Body of pancreas (tissue), 4 donors: ENCODE measurements around the gene ATG7. TPM values are rescaled to one million over a fixed set of nuclear protein-coding genes. Genes with fewer than 3 reads are reported as not detected.

Experiments
- ATAC-seq: fragments of 150-250 bp; one replicate; pipeline ENCODE4 v1.9.1; 2016
- DNase-seq, 4 donors: peaks; one replicate each; pipeline ENCODE4 v3.0.0-alpha.2; 2019
- H3K27ac ChIP-seq, 4 donors: fragments of 200-600 bp; sonication (generic); 1 replicate in 3 of 4; 2 replicates in 1 of 4; pipeline versions ENCODE4 v1.5.1 to v1.6.1; 2016 to 2019; ENCODE audit warnings: mild to moderate bottlenecking in 1 of 4, mixed read lengths in 1 of 4, moderate library complexity in 1 of 4
- H3K27me3 ChIP-seq, 2 donors: fragments of 200-600 bp; sonication (generic); one replicate each; pipeline ENCODE4 v1.6.0; 2016; ENCODE audit warnings: mild to moderate bottlenecking in 1 of 2
- H3K36me3 ChIP-seq, 2 donors: fragments of 200-600 bp; sonication (generic); replicated peaks in 1 of 2; 2 replicates each; pipeline ENCODE4 v1.5.1; 2016; ENCODE audit warnings: low read depth in 2 of 2; ENCODE audit not compliant: insufficient read depth in 1 of 2
- H3K4me1 ChIP-seq: fragments of 200-600 bp; sonication (generic); one replicate; pipeline ENCODE4 v1.6.0; 2016
- H3K4me3 ChIP-seq, 2 donors: fragments of 200-600 bp; sonication (generic); 1 replicate in 1 of 2; 2 replicates in 1 of 2; pipeline ENCODE4 v1.5.1; 2016 to 2019
- H3K9me3 ChIP-seq, 3 donors: fragments of 200-600 bp; sonication (generic); 1 replicate in 2 of 3; 2 replicates in 1 of 3; pipeline ENCODE4 v1.5.1; 2016
- POLR2A ChIP-seq, 3 donors: fragments of 450-650 bp; IDR thresholded peaks; one replicate each; pipeline ENCODE4 v1.6.1; 2016; ENCODE audit warnings: antibody characterized with exemption in 3 of 3, mild to moderate bottlenecking in 2 of 3
- WGBS, 2 donors: methylation state at CpG; one replicate each; pipeline ENCODE4 v1.1.5; 2017; 5-methylcytosine and 5-hydroxymethylcytosine counted together
- intact Hi-C: fragments of 100-400 bp; cut with DNase I; formaldehyde crosslinking; loops from one replicate; pipeline ENCODE4 v1.15.1; 2023
- total RNA-seq, 2 donors: library from RNA; depleted of rRNA; stranded (reverse); fragments of >200 nt; gene quantifications; one replicate each; pipeline ENCODE4 v1.1.0, GENCODE V29; 2016
- TF ChIP-seq, protein P1 (sequence below), 7 experiments: fragments of 450-650 bp in 4 of 7; fragments of 200-600 bp in 3 of 7; sonication (generic) in 3 of 7; IDR thresholded peaks; one replicate each; pipeline ENCODE4 v1.5.1; 2016 to 2019; ENCODE audit warnings: antibody characterized with exemption in 7 of 7

The ATG7 gene
- total RNA-seq, 2 donors from 2014 or later, result 40.5 to 43.6 TPM

DNA sequence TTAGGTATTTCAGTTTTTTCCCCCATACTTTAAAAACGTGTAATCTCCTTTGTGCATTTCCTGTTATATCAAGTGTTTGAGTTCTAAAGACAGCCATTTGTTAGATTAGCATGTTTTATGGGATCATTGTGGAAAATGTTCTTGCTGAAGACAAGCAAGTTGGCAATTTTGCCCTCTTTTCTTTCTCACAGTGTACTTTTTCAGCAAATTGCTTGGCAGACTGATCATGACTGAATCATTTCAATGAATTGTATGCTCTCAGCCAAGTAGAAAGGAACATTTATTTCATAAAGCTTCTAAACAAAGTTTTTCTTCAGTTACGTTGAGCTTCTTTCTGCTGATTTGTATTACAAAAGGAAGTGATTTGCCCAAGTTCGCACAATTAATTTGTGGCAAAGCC, 51.6 kb downstream of the ATG7 start:
- intact Hi-C loops, result no loop called here
- Histone ChIP-seq H3K27me3 (no peaks in the 10 kb centered on the region), H3K9me3 (no peaks in the 10 kb centered on the region), H3K4me3 (no peak overlapping the region), H3K36me3 (peaks cover 0 to 3% of the 10 kb centered on the region in 2 donors), H3K27ac (no peak overlapping the region), H3K4me1 (no peaks in the 10 kb centered on the region)
- ATAC-seq, result no peak
- 77 to 83% methylated on average over 3 of the region's 3 CpGs for WGBS, 2 donors
- TF ChIP-seq, protein P1, sequence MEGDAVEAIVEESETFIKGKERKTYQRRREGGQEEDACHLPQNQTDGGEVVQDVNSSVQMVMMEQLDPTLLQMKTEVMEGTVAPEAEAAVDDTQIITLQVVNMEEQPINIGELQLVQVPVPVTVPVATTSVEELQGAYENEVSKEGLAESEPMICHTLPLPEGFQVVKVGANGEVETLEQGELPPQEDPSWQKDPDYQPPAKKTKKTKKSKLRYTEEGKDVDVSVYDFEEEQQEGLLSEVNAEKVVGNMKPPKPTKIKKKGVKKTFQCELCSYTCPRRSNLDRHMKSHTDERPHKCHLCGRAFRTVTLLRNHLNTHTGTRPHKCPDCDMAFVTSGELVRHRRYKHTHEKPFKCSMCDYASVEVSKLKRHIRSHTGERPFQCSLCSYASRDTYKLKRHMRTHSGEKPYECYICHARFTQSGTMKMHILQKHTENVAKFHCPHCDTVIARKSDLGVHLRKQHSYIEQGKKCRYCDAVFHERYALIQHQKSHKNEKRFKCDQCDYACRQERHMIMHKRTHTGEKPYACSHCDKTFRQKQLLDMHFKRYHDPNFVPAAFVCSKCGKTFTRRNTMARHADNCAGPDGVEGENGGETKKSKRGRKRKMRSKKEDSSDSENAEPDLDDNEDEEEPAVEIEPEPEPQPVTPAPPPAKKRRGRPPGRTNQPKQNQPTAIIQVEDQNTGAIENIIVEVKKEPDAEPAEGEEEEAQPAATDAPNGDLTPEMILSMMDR (IDR thresholded peaks at IDR 0.05), result no peak
- TF ChIP-seq POLR2A (IDR thresholded peaks at IDR 0.05), result no peak
- no peak for DNase-seq

DNA sequence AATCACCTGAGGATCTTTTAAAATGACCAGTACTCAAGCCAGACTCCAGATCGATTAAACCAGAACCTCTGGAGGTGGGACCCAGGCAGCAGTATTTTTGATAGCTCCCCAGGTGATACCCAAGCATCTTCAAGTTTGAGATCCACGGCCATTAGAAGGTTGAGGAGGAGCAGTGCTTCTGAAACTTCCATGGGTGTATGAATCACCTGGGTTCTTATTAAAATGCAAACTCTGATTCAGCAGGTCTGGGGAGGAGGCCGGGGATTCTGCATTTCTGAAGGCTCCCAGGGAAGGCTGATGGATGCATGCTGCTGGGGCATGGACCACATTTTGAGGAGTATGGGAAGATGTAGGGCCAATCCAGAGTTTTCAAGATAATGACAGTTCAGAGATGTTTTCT, 55.4 kb downstream of the ATG7 start:
- H3K27ac ChIP-seq, result no peak overlapping the region
- no peaks in the 10 kb centered on the region for H3K9me3 ChIP-seq
- DNase-seq, result no peak
- intact Hi-C loops, result no loop called here
- H3K4me3 ChIP-seq, result no peak overlapping the region
- no peaks in the 10 kb centered on the region for H3K27me3 ChIP-seq
- 90 to 96% methylated on average over 3 of the region's 3 CpGs for WGBS, 2 donors
- ATAC-seq, result no peak
- TF ChIP-seq, protein P1 (IDR thresholded peaks at IDR 0.05), result no peak
- TF ChIP-seq POLR2A (IDR thresholded peaks at IDR 0.05), result no peak
- no peaks in the 10 kb centered on the region for H3K4me1 ChIP-seq
- no peaks in the 10 kb centered on the region for H3K36me3 ChIP-seq

DNA sequence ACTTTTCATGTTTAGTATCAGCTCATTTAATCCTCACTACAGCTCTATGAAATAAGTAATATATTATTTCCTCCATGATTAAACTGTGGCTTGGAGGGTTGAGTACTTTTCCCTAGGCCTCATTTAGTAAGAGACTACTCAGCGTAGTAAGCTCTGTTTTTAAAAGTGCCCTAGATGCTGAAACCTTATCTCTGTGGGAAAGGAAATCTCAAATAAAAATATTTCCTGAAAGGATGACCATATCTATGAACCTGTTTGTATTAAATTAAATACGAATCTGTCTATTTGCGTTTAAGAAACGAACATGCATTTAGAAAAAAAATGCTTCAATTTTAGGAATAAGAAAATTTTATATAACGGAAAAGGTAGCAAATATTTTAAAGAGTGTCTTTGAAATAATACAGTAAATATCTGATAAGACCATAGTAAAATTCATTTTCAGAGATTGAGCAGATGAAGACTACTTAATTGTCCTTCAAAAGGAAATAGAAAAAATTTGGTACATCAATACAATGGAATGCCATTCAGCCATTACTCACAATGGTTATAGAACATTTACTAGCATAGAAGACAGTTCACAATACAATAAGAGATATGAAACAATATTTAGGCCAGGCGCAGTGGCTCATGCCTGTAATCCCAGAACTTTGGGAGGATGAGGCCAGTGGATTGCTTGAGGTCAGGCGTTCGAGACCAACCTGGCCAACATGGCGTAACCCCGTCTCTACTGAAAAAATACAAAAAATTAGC, 56.2 kb downstream of the ATG7 start:
- no peaks in the 10 kb centered on the region for H3K36me3 ChIP-seq
- no peak overlapping the region for H3K4me3 ChIP-seq
- H3K27me3 ChIP-seq, result no peaks in the 10 kb centered on the region
- DNase-seq (no peak), ATAC-seq (no peak)
- H3K27ac ChIP-seq, result no peak overlapping the region
- TF ChIP-seq, protein P1 (IDR thresholded peaks at IDR 0.05), result no peak
- TF ChIP-seq POLR2A (IDR thresholded peaks at IDR 0.05), result no peak
- H3K4me1 ChIP-seq, result no peaks in the 10 kb centered on the region
- H3K9me3 ChIP-seq, result no peaks in the 10 kb centered on the region
- 92% methylated on average over 10 of the region's 10 CpGs for WGBS, 2 donors
- intact Hi-C loops, result no loop called here

DNA sequence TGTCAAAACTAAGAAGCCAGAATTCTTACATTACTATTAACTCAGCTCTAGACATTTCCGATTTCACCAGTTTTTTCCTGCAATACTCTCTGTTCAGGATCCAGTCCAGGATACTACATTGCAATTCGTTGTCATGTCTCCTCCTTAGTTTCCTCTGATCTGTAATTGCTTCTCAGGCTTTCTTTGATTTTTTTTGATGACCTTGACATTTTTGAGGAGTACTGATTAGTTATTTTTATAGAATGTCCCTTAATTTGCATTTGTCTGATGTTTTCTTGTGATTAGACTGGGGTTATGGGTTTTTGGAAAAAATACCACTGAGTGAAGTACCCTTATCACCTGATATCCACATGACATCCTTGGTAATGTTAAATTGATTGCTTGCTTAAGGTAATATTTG, 57.6 kb downstream of the ATG7 start:
- DNase-seq (no peak), ATAC-seq (no peak)
- H3K4me3 ChIP-seq, result no peak overlapping the region
- H3K9me3 ChIP-seq, result no peaks in the 10 kb centered on the region
- no peaks in the 10 kb centered on the region for H3K36me3 ChIP-seq
- intact Hi-C loops, result no loop called here
- no peaks in the 10 kb centered on the region for H3K4me1 ChIP-seq
- no peak for TF ChIP-seq POLR2A (IDR thresholded peaks at IDR 0.05)
- TF ChIP-seq, protein P1 (IDR thresholded peaks at IDR 0.05), result no peak
- no peaks in the 10 kb centered on the region for H3K27me3 ChIP-seq
- WGBS, 2 donors, result 53 to 62% methylated on average over 2 of the region's 2 CpGs
- no peak overlapping the region for H3K27ac ChIP-seq

DNA sequence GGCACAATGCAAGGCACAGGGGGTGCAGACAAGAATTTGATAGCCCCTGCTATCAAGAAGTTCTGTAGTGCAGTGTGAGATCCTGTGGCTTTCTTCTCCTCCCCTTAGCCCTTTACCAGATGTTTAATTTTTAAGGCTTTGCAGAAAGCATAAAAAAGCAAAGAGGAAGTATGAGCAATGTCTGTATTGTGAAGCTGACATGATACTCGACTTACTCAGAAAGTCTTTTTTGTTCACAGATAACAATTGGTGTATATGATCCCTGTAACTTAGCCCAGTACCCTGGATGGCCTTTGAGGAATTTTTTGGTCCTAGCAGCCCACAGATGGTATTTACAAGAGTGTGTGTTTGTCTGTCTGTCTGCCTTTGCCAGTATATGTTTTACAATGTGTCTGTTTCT, 58.9 kb downstream of the ATG7 start:
- no peak for ATAC-seq
- H3K4me1 ChIP-seq, result no peaks in the 10 kb centered on the region
- no peak for DNase-seq
- TF ChIP-seq, protein P1 (IDR thresholded peaks at IDR 0.05), result no peak
- TF ChIP-seq POLR2A (IDR thresholded peaks at IDR 0.05), result no peak
- no peaks in the 10 kb centered on the region for H3K9me3 ChIP-seq
- no peak overlapping the region for H3K27ac ChIP-seq
- H3K27me3 ChIP-seq, result no peaks in the 10 kb centered on the region
- no peak overlapping the region for H3K4me3 ChIP-seq
- H3K36me3 ChIP-seq, result no peaks in the 10 kb centered on the region
- 40 to 52% methylated on average over 1 of the region's 1 CpG for WGBS, 2 donors
- intact Hi-C loops, result no loop called here
